Activated naive CD4-positive, alpha-beta T cell treated with anti-CD3 and anti-CD28 coated beads for 36 hours (primary cell): ENCODE results near the gene LIMS1. TPM values are rescaled to one million over a fixed set of nuclear protein-coding genes. Genes with fewer than 3 reads are reported as not detected.
A peak's percentile ranks its signal among the peaks of the same experiment; 100 is the strongest.

Experiments
- CTCF ChIA-PET: fragments of 350-600 bp; sonication (Branson Sonifier 250); formaldehyde crosslinking; loops from one replicate; lab custom pipeline; 2021; ENCODE audit warnings: antibody characterized with exemption; lab: Charles Lee
- DNase-seq: peaks from one replicate; pipeline ENCODE4 v3.0.0-alpha.2; 2020
- H3K27ac Mint-ChIP-seq: one replicate; pipeline ENCODE4 v1.8.0; 2021; ENCODE audit warnings: mild to moderate bottlenecking, mixed read lengths
- H3K27me3 Mint-ChIP-seq: one replicate; pipeline ENCODE4 v1.8.0; 2021; ENCODE audit warnings: low read depth, mixed read lengths
- H3K36me3 Mint-ChIP-seq: one replicate; pipeline ENCODE4 v1.8.0; 2021; ENCODE audit warnings: low read depth, mixed read lengths
- H3K4me1 Mint-ChIP-seq: one replicate; pipeline ENCODE4 v1.8.0; 2021; ENCODE audit warnings: low read depth, mixed read lengths
- H3K4me3 Mint-ChIP-seq: one replicate; pipeline ENCODE4 v1.8.0; 2021; ENCODE audit warnings: mild to moderate bottlenecking, moderate library complexity, mixed read lengths
- H3K9me3 Mint-ChIP-seq: one replicate; pipeline ENCODE4 v1.8.0; 2021; ENCODE audit warnings: mixed read lengths
- intact Hi-C: fragments of 100-400 bp; cut with micrococcal nuclease; formaldehyde crosslinking; loops from one replicate; pipeline ENCODE4 v1.15.1; 2023
- total RNA-seq, 2 experiments: library from RNA; stranded (reverse); gene quantifications; one replicate each; pipeline ENCODE4 v1.2.3, GENCODE V29; 2021

The LIMS1 gene
- total RNA-seq, 2 experiments from 2014 or later: 43.8 to 47.1 TPM

GRCh38 chr2:108619925-108620620 is 85.8 kb downstream of the LIMS1 start:
- intact Hi-C loops: loop anchor here (2.0 to 10.0 kb wide), 5 partner anchors 33 to 595 kb away; partner anchors contain the start of genes CCDC138 and RANBP2
- H3K4me1 Mint-ChIP-seq: peaks cover 78% of the 10 kb centered on the region
- peak overlapping the region; percentile 84 for H3K4me3 Mint-ChIP-seq
- H3K36me3 Mint-ChIP-seq: no peaks in the 10 kb centered on the region
- no peaks in the 10 kb centered on the region for H3K27me3 Mint-ChIP-seq
- H3K9me3 Mint-ChIP-seq: no peaks in the 10 kb centered on the region
- H3K27ac Mint-ChIP-seq: peak overlapping the region; percentile 92
- CTCF ChIA-PET: interaction anchor here (0.6 to 11.2 kb wide), 2 partner anchors 16 to 99 kb away, joined by 4 to 107 read pairs; no protein-coding TSS in a partner anchor
- no peak for DNase-seq

GRCh38 chr2:108620656-108621055 is 86.4 kb downstream of the LIMS1 start:
- no peaks in the 10 kb centered on the region for H3K27me3 Mint-ChIP-seq
- intact Hi-C loops: loop anchor here (1.0 to 10.0 kb wide), 9 partner anchors 8 to 594 kb away; partner anchors contain the start of genes CCDC138, GCC2 and RANBP2
- no peak for DNase-seq
- no peaks in the 10 kb centered on the region for H3K36me3 Mint-ChIP-seq
- peaks cover 79% of the 10 kb centered on the region for H3K4me1 Mint-ChIP-seq
- peak overlapping the region; percentile 92 for H3K27ac Mint-ChIP-seq
- CTCF ChIA-PET: interaction anchor here (0.6 to 11.2 kb wide), 4 partner anchors 15 to 255 kb away, joined by 3 to 107 read pairs (median 3); no protein-coding TSS in a partner anchor
- no peaks in the 10 kb centered on the region for H3K9me3 Mint-ChIP-seq
- peak overlapping the region; percentile 84 for H3K4me3 Mint-ChIP-seq

- no peaks in the 10 kb centered on the region for H3K27me3 Mint-ChIP-seq
- H3K36me3 Mint-ChIP-seq: no peaks in the 10 kb centered on the region
- CTCF ChIA-PET: interaction anchor here (0.6 to 11.2 kb wide), 4 partner anchors 15 to 255 kb away, joined by 3 to 107 read pairs (median 3); no protein-coding TSS in a partner anchor
- peak; percentile 86 for DNase-seq
- H3K4me3 Mint-ChIP-seq: peak overlapping the region; percentile 84
- no peaks in the 10 kb centered on the region for H3K9me3 Mint-ChIP-seq
- H3K4me1 Mint-ChIP-seq: peaks cover 80% of the 10 kb centered on the region
- intact Hi-C loops: loop anchor here (1.0 to 10.0 kb wide), 9 partner anchors 8 to 594 kb away; partner anchors contain the start of genes CCDC138, GCC2 and RANBP2
- H3K27ac Mint-ChIP-seq: peak overlapping the region; percentile 92
These were observed 86.9 kb downstream of the LIMS1 start for GRCh38 chr2:108621087-108621559.

GRCh38 chr2:108621687-108622681 is 87.7 kb downstream of the LIMS1 start:
- peak overlapping the region; percentile 92 for H3K27ac Mint-ChIP-seq
- no peaks in the 10 kb centered on the region for H3K9me3 Mint-ChIP-seq
- no peaks in the 10 kb centered on the region for H3K27me3 Mint-ChIP-seq
- H3K4me3 Mint-ChIP-seq: peak overlapping the region; percentile 84
- H3K4me1 Mint-ChIP-seq: peaks cover 76% of the 10 kb centered on the region
- DNase-seq: no peak
- CTCF ChIA-PET: interaction anchor here (0.7 to 11.2 kb wide), 3 partner anchors 10 to 17 kb away, joined by 3 to 107 read pairs (median 3); no protein-coding TSS in a partner anchor
- H3K36me3 Mint-ChIP-seq: no peaks in the 10 kb centered on the region
- intact Hi-C loops: loop anchor here (1.0 to 10.0 kb wide), 9 partner anchors 7 to 593 kb away; partner anchors contain the start of genes CCDC138, GCC2 and RANBP2

- Mint-ChIP-seq H3K36me3 (no peaks in the 10 kb centered on the region), H3K27ac (peak overlapping the region; percentile 77), H3K4me1 (peaks cover 71% of the 10 kb centered on the region), H3K4me3 (peak overlapping the region; percentile 54), H3K9me3 (no peaks in the 10 kb centered on the region), H3K27me3 (no peaks in the 10 kb centered on the region)
- intact Hi-C loops: loop anchor here (5.0 to 10.0 kb wide), 4 partner anchors 94 to 591 kb away; partner anchors contain the start of genes CCDC138 and RANBP2
- no peak for DNase-seq
- CTCF ChIA-PET: interaction anchor here (1.3 to 11.2 kb wide), 2 partner anchors 13 to 17 kb away, joined by 3 to 107 read pairs; no protein-coding TSS in a partner anchor
These were observed 89.3 kb downstream of the LIMS1 start for GRCh38 chr2:108623616-108624015.

- no peak for DNase-seq
- no peak overlapping the region for H3K4me3 Mint-ChIP-seq
- H3K27ac Mint-ChIP-seq: peak overlapping the region; percentile 5
- H3K9me3 Mint-ChIP-seq: no peaks in the 10 kb centered on the region
- intact Hi-C loops: loop anchor here (10.0 kb wide), 1 partner anchor 589 kb away; no protein-coding TSS in a partner anchor
- H3K27me3 Mint-ChIP-seq: no peaks in the 10 kb centered on the region
- no peaks in the 10 kb centered on the region for H3K36me3 Mint-ChIP-seq
- peaks cover 70% of the 10 kb centered on the region for H3K4me1 Mint-ChIP-seq
- CTCF ChIA-PET: interaction anchor here (11.2 kb wide), 1 partner anchor 11 kb away, joined by 107 read pairs; no protein-coding TSS in a partner anchor
These were observed 91.0 kb downstream of the LIMS1 start for GRCh38 chr2:108625186-108625827.

GRCh38 chr2:108625828-108626195 is 91.5 kb downstream of the LIMS1 start:
- Mint-ChIP-seq H3K36me3 (no peaks in the 10 kb centered on the region), H3K4me3 (no peak overlapping the region), H3K4me1 (peaks cover 70% of the 10 kb centered on the region), H3K27me3 (no peaks in the 10 kb centered on the region), H3K9me3 (no peaks in the 10 kb centered on the region), H3K27ac (peak overlapping the region; percentile 63)
- DNase-seq: no peak
- intact Hi-C loops: loop anchor here (10.0 kb wide), 1 partner anchor 589 kb away; no protein-coding TSS in a partner anchor
- CTCF ChIA-PET: interaction anchor here (0.6 to 11.2 kb wide), 2 partner anchors 11 to 1766 kb away, joined by 4 to 107 read pairs; no protein-coding TSS in a partner anchor

- H3K27ac Mint-ChIP-seq: no peak overlapping the region
- no peak for DNase-seq
- H3K27me3 Mint-ChIP-seq: no peaks in the 10 kb centered on the region
- H3K36me3 Mint-ChIP-seq: no peaks in the 10 kb centered on the region
- CTCF ChIA-PET: interaction anchor here (0.8 to 11.2 kb wide), 2 partner anchors 9 to 20 kb away, joined by 3 to 107 read pairs; no protein-coding TSS in a partner anchor
- peaks cover 70% of the 10 kb centered on the region for H3K4me1 Mint-ChIP-seq
- H3K9me3 Mint-ChIP-seq: no peaks in the 10 kb centered on the region
- H3K4me3 Mint-ChIP-seq: no peak overlapping the region
- intact Hi-C loops: loop anchor here (10.0 kb wide), 1 partner anchor 588 kb away; no protein-coding TSS in a partner anchor
These were observed 92.7 kb downstream of the LIMS1 start for GRCh38 chr2:108626995-108627394.

- peaks cover 74% of the 10 kb centered on the region for H3K4me1 Mint-ChIP-seq
- H3K27me3 Mint-ChIP-seq: no peaks in the 10 kb centered on the region
- H3K9me3 Mint-ChIP-seq: no peaks in the 10 kb centered on the region
- CTCF ChIA-PET: interaction anchor here (1.3 to 11.2 kb wide), 3 partner anchors 8 to 21 kb away, joined by 4 to 107 read pairs (median 5); no protein-coding TSS in a partner anchor
- no peak overlapping the region for H3K27ac Mint-ChIP-seq
- H3K4me3 Mint-ChIP-seq: no peak overlapping the region
- no peaks in the 10 kb centered on the region for H3K36me3 Mint-ChIP-seq
- intact Hi-C loops: loop anchor here (2.0 to 10.0 kb wide), 2 partner anchors 15 to 587 kb away; no protein-coding TSS in a partner anchor
- DNase-seq: no peak
These were observed 93.8 kb downstream of the LIMS1 start for GRCh38 chr2:108627911-108628567.

- intact Hi-C loops: loop anchor here (1.0 to 10.0 kb wide), 4 partner anchors 8 to 586 kb away; no protein-coding TSS in a partner anchor
- Mint-ChIP-seq H3K27me3 (no peaks in the 10 kb centered on the region), H3K36me3 (no peaks in the 10 kb centered on the region), H3K4me1 (peaks cover 74% of the 10 kb centered on the region), H3K4me3 (peak overlapping the region; percentile 17), H3K9me3 (no peaks in the 10 kb centered on the region), H3K27ac (peak overlapping the region; percentile 81)
- CTCF ChIA-PET: interaction anchor here (1.0 to 11.2 kb wide), 5 partner anchors 7 to 35 kb away, joined by 3 to 107 read pairs (median 5); no protein-coding TSS in a partner anchor
- DNase-seq: no peak
These were observed 94.7 kb downstream of the LIMS1 start for GRCh38 chr2:108628936-108629335.
